Activated T-cell treated with anti-CD3 and anti-CD28 coated beads, Interleukin-2, amount 50 U/mL, for 4 hours (primary cell): ENCODE results near the gene CFAP92. TPM values are rescaled to one million over a fixed set of nuclear protein-coding genes. Genes with fewer than 3 reads are reported as not detected.

Source experiments
- total RNA-seq, 3 donors: library from RNA; stranded (reverse); gene quantifications; one replicate each; pipeline ENCODE4 v1.2.1, GENCODE V29; 2021

The CFAP92 gene
- total RNA-seq, 3 donors from 2014 or later: 0.18 TPM; not detected in 2

Other genes with a start within 250 kb of the CFAP92 start
- 10 to 100 TPM; 60.0 to 71.1 (median 60.6) TPM for gene ACAD9, start 114.5 kb downstream of the CFAP92 start, total RNA-seq
- gene EFCC1, start 7.2 kb upstream of the CFAP92 start, total RNA-seq: under 1 TPM in 2 of 3 donors, not detected in 1; 0.26 to 0.35 TPM
- not detected for gene GP9, start 66.7 kb upstream of the CFAP92 start, total RNA-seq
- gene RAB43, start 127.7 kb upstream of the CFAP92 start, total RNA-seq: 10 to 100 TPM; 24.4 to 30.6 (median 25.0) TPM
- gene ISY1, start 167.0 kb upstream of the CFAP92 start, total RNA-seq: 100 to 1,000 TPM in 1 of 3 donors, 10 to 100 TPM in 2; 93.1 to 101 (median 93.9) TPM
- gene CNBP, start 189.8 kb upstream of the CFAP92 start, total RNA-seq: 100 to 1,000 TPM; 606 to 623 (median 610) TPM